ENCODE results near the gene HS3ST6. TPM values are rescaled to one million over a fixed set of nuclear protein-coding genes. Genes with fewer than 3 reads are reported as not detected.

HS3ST6 gene
- total and polyA plus RNA-seq, 12 donors: 0.07 to 0.11 TPM; not detected in 10

DNA sequence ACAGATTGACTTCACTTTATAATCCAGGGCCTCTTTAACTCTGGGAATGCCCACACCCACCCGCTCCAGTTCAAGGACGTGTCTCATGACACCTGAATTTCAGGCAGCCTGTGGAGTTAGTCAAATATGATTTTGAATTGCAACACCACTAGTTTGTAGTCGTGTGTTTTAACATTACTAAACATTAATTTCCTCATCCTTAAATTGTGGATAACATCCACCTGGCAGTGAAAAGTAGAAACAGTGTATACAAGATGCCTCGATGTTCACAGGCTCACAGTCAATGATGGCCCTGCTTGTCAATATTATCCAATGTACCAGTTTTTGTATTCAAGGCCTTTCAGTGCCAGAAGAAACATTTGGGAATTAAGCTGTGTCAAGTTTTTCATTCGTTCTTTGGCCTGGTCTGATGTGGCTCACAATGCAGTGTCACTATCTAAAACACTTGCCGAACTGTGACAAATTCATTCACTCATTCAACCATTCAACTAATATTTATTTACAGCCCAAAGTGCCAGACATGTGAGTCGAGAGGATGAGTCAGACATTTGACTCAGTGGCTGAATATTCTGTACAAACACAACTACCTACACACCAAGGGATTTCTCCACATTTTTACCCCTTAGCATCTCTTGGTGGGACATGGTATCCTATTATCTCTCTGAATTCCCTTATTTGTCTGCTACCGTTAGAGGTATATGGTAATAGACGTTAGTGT lies 47.7 kb downstream of the HS3ST6 start:
- Histone ChIP-seq H3K36me3 (replicated peaks in 1 of 2) (no peaks in the 10 kb centered on the region), H3K4me1 (replicated peaks in 1 of 2) (no peaks in the 10 kb centered on the region), H3K27me3 (peaks cover 18% of the 10 kb centered on the region), H3K27ac (no peak overlapping the region), H3K4me3 (no peak overlapping the region), H3K9me3 (replicated peaks in 1 of 3) (no peaks in the 10 kb centered on the region)
- intact Hi-C loops (cut with DNase I): no loop called here
- no peak for DNase-seq
- WGBS, 4 donors: 44 to 60% (median 52%) methylated on average over 9 of the region's 9 CpGs
- no peak for TF ChIP-seq POLR2A (IDR thresholded peaks at IDR 0.05)
- TF ChIP-seq, protein P1, sequence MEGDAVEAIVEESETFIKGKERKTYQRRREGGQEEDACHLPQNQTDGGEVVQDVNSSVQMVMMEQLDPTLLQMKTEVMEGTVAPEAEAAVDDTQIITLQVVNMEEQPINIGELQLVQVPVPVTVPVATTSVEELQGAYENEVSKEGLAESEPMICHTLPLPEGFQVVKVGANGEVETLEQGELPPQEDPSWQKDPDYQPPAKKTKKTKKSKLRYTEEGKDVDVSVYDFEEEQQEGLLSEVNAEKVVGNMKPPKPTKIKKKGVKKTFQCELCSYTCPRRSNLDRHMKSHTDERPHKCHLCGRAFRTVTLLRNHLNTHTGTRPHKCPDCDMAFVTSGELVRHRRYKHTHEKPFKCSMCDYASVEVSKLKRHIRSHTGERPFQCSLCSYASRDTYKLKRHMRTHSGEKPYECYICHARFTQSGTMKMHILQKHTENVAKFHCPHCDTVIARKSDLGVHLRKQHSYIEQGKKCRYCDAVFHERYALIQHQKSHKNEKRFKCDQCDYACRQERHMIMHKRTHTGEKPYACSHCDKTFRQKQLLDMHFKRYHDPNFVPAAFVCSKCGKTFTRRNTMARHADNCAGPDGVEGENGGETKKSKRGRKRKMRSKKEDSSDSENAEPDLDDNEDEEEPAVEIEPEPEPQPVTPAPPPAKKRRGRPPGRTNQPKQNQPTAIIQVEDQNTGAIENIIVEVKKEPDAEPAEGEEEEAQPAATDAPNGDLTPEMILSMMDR (IDR thresholded peaks at IDR 0.05): no peak

GRCh38 chr16:1865902-1866690 lies 52.1 kb downstream of the HS3ST6 start:
- no peak overlapping the region for H3K4me3 ChIP-seq
- intact Hi-C loops (cut with DNase I): no loop called here
- DNase-seq: no peak
- H3K27me3 ChIP-seq: peaks cover 12% of the 10 kb centered on the region
- no peak overlapping the region for H3K27ac ChIP-seq
- H3K9me3 ChIP-seq (replicated peaks in 1 of 3): no peaks in the 10 kb centered on the region
- H3K4me1 ChIP-seq (replicated peaks in 1 of 2): no peaks in the 10 kb centered on the region
- H3K36me3 ChIP-seq (replicated peaks in 1 of 2): no peaks in the 10 kb centered on the region
- 75 to 79% (median 76%) methylated on average over 6 of the region's 6 CpGs for WGBS, 4 donors
- TF ChIP-seq, protein P1 (IDR thresholded peaks at IDR 0.05): no peak
- TF ChIP-seq POLR2A (IDR thresholded peaks at IDR 0.05): no peak

- WGBS, 4 donors: 10 to 23% (median 12%) methylated on average over 4 of the region's 4 CpGs
- Histone ChIP-seq H3K27me3 (peaks cover 27% of the 10 kb centered on the region), H3K9me3 (replicated peaks in 1 of 3) (no peaks in the 10 kb centered on the region), H3K36me3 (replicated peaks in 1 of 2) (no peaks in the 10 kb centered on the region), H3K4me1 (replicated peaks in 1 of 2) (no peaks in the 10 kb centered on the region), H3K27ac (no peak overlapping the region), H3K4me3 (no peak overlapping the region)
- no peak for TF ChIP-seq POLR2A (IDR thresholded peaks at IDR 0.05)
- TF ChIP-seq, protein P1 (IDR thresholded peaks at IDR 0.05): peak; percentile 44 to 72 (median 55)
- intact Hi-C loops (cut with DNase I): loop anchor here in 1 of 2 donors (5.0 kb wide), 1 partner anchor 68 kb away; no protein-coding TSS in a partner anchor
- no peak for DNase-seq
These were observed 54.3 kb downstream of the HS3ST6 start for GRCh38 chr16:1863681-1864460.

DNA sequence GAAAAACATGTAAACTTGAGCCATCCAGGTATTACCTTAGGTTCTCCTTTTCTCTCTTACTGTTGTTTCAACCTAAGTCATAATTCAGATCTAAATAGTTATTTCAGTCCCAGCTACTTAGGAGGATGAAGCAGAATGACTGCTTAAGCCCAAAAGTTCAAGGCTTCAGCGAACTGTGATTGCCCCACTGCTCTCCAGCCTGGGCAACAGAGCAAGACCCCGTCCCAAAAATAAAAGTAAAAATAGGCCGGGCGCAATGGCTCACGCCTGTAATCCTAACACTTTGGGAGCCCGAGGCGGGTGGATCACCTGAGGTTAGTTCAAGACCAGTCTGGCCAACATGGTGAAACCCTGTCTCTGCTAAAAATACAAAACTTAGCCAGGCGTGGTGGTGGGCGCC lies 55.8 kb downstream of the HS3ST6 start:
- Histone ChIP-seq H3K27me3 (peaks cover 32% of the 10 kb centered on the region), H3K4me3 (no peak overlapping the region), H3K9me3 (replicated peaks in 1 of 3) (no peaks in the 10 kb centered on the region), H3K27ac (no peak overlapping the region), H3K4me1 (replicated peaks in 1 of 2) (no peaks in the 10 kb centered on the region), H3K36me3 (replicated peaks in 1 of 2) (no peaks in the 10 kb centered on the region)
- TF ChIP-seq, protein P1 (IDR thresholded peaks at IDR 0.05): no peak
- no peak for TF ChIP-seq POLR2A (IDR thresholded peaks at IDR 0.05)
- DNase-seq: no peak
- WGBS, 4 donors: 62 to 76% (median 65%) methylated on average over 9 of the region's 9 CpGs
- intact Hi-C loops (cut with DNase I): loop anchor here in 1 of 2 donors (5.0 kb wide), 1 partner anchor 70 kb away; no protein-coding TSS in a partner anchor
